Stimulated activated naive CD8-positive, alpha-beta T cell treated with anti-CD3 and anti-CD28 coated beads, Interleukin-15, amount 100 ng/mL, for 72 hours (primary cell): ENCODE measurements around the gene DLX4.

Source experiments
- ATAC-seq: fragments of 150-1000 bp; cut with Tn5 transposase; 2 replicates; pipeline ENCODE4 v1.10.0; 2021; ENCODE audit warnings: mild to moderate bottlenecking, moderate library complexity
- DNase-seq, 2 donors: peaks; one replicate each; pipeline ENCODE4 v3.0.0; 2021 to 2022
- H3K27ac Mint-ChIP-seq, 2 donors: one replicate each; pipeline ENCODE4 v1.8.0; 2022; ENCODE audit warnings: mild to moderate bottlenecking in 2 of 2, mixed read lengths in 2 of 2, moderate library complexity in 2 of 2
- H3K27me3 Mint-ChIP-seq: one replicate; pipeline ENCODE4 v1.8.0; 2022; ENCODE audit warnings: mixed read lengths
- H3K4me1 Mint-ChIP-seq: one replicate; pipeline ENCODE4 v1.8.0; 2022; ENCODE audit warnings: mild to moderate bottlenecking, mixed read lengths
- H3K4me3 Mint-ChIP-seq, 2 donors: one replicate each; pipeline ENCODE4 v1.8.0; 2022; ENCODE audit warnings: mild to moderate bottlenecking in 2 of 2, mixed read lengths in 2 of 2, moderate library complexity in 1 of 2
- H3K9me3 Mint-ChIP-seq, 2 donors: one replicate each; pipeline ENCODE4 v1.8.0; 2022; ENCODE audit warnings: mixed read lengths in 2 of 2

Gene DLX4

GRCh38 chr17:49986396-49987289, 17.7 kb downstream of the DLX4 start:
- Mint-ChIP-seq H3K9me3 (no peaks in the 10 kb centered on the region), H3K4me3 (no peak overlapping the region), H3K27ac (no peak overlapping the region), H3K4me1 (peaks cover 7% of the 10 kb centered on the region), H3K27me3 (peaks cover 72% of the 10 kb centered on the region)
- ATAC-seq (no peak), DNase-seq (no peak)

GRCh38 chr17:49987290-49987585, 18.2 kb downstream of the DLX4 start:
- ATAC-seq (no peak), DNase-seq (no peak)
- Mint-ChIP-seq H3K27ac (no peak overlapping the region), H3K9me3 (no peaks in the 10 kb centered on the region), H3K27me3 (peaks cover 72% of the 10 kb centered on the region), H3K4me3 (no peak overlapping the region), H3K4me1 (peaks cover 7% of the 10 kb centered on the region)

DNA sequence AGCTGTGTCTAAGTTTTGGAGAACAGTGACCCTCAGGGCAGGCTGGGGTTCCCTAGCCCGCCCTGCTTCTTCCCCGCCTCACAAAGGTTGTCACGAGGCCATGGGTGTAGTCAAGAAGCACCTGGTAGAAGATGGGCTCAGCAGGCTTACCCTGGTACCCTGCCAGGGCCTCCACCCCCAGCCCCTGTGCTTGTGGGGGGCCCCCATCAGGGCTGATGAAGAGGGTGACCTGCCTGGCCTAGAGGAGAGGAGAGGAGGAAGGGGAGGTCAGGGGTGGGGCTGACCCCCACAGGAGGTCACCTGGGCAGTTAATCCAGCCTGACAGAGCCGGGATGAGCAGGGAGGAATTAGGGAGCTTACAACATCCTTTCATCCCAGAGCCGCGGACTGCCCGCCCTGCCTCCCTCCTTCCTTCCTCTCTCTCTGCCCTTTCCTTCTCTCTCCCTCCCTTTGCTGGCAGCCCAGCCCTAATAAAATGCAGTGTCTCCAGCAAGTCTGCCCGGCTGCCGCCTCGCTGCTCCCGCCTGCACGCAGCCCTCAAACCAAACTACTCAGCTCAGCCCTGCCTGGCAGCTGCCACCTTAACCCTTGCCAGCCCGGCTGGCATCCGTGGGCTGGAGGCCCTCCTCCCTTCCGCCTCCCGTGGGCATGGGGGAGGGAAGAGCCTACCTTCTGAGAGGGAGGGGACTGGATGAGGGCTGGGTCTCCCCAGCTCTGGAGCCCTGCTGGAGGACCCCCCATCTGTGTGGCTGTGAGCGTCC, 18.9 kb downstream of the DLX4 start:
- ATAC-seq (no peak), DNase-seq (peak in 1 of 2 donors; percentile 0)
- H3K9me3 Mint-ChIP-seq = no peaks in the 10 kb centered on the region
- peaks cover 9% of the 10 kb centered on the region for H3K4me1 Mint-ChIP-seq
- no peak overlapping the region for H3K4me3 Mint-ChIP-seq
- no peak overlapping the region for H3K27ac Mint-ChIP-seq
- peaks cover 75% of the 10 kb centered on the region for H3K27me3 Mint-ChIP-seq

DNA sequence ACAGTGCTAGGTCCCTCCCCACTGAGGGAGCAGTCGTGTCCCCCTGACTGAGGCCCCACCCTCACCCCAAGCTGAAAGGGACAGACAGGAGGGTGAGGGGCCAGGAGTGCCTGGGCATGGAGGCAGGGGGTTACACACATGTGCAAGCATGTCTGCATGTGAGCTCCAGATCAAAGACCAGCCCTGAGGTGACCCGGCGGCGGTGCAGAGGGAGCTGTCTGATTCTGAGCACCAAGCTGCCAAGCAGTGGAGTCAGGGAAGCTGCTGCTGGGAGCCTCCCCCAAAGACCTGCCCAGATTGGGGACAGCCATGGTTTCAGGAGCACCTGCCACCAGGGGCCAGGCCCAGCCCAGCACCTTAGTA, 20.5 kb downstream of the DLX4 start:
- DNase-seq = no peak
- Mint-ChIP-seq H3K4me3 (no peak overlapping the region), H3K4me1 (peaks cover 21% of the 10 kb centered on the region), H3K9me3 (no peaks in the 10 kb centered on the region), H3K27me3 (peaks cover 83% of the 10 kb centered on the region), H3K27ac (no peak overlapping the region)
- ATAC-seq = no peak

DNA sequence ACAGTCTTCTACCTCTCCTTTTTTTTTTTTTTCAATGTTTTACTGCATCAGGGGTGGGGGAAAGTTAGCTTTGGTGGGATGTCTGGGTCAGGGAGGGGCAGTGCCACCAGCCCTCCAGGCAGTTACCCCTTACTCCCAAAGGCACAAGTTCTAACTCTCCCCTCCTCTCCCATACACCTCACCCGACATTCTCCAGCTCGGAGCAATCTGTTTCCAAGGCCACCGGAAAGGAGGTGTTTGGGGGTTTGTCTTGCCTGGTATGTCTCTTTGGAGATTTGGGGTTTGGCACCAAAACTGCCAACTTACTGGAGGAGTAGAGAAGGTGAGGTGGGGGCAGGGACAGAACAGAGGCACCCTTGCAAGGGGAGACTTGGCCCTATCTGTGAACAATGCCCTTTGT, 21.3 kb downstream of the DLX4 start:
- H3K9me3 Mint-ChIP-seq = no peaks in the 10 kb centered on the region
- peaks cover 83% of the 10 kb centered on the region for H3K27me3 Mint-ChIP-seq
- DNase-seq (no peak), ATAC-seq (no peak)
- no peak overlapping the region for H3K27ac Mint-ChIP-seq
- no peak overlapping the region for H3K4me3 Mint-ChIP-seq
- peaks cover 29% of the 10 kb centered on the region for H3K4me1 Mint-ChIP-seq

- no peaks in the 10 kb centered on the region for H3K9me3 Mint-ChIP-seq
- H3K27ac Mint-ChIP-seq = no peak overlapping the region
- H3K4me3 Mint-ChIP-seq = no peak overlapping the region
- H3K27me3 Mint-ChIP-seq = peaks cover 89% of the 10 kb centered on the region
- peaks cover 34% of the 10 kb centered on the region for H3K4me1 Mint-ChIP-seq
- DNase-seq = no peak
- ATAC-seq = no peak
These were observed 21.9 kb downstream of the DLX4 start for GRCh38 chr17:49990921-49991320.

DNA sequence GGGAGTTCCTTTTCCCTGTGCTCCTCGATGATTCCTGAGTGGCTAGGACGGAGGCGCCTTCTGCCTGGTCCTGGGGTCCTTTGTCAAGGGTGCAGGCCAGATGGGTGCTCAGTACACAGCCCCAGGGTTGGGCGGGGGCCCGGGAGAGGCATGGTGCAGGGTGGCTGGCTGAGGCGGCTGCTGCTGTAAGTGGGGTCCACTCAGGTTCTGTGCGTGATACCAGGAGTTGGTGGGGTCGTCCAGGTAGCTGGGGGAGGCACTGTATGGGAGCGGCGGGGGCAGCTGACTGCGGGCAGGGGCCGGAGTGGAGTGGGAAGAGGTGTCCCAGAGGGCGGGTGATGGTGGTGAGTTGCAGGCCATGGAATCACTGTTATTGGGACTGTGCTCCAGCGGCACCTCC, 22.4 kb downstream of the DLX4 start:
- DNase-seq (no peak), ATAC-seq (no peak)
- Mint-ChIP-seq H3K27me3 (peaks cover 90% of the 10 kb centered on the region), H3K4me3 (no peak overlapping the region), H3K4me1 (peaks cover 39% of the 10 kb centered on the region), H3K9me3 (no peaks in the 10 kb centered on the region), H3K27ac (no peak overlapping the region)

- no peak overlapping the region for H3K4me3 Mint-ChIP-seq
- no peaks in the 10 kb centered on the region for H3K9me3 Mint-ChIP-seq
- peaks cover 43% of the 10 kb centered on the region for H3K4me1 Mint-ChIP-seq
- peaks cover 90% of the 10 kb centered on the region for H3K27me3 Mint-ChIP-seq
- no peak for DNase-seq
- no peak overlapping the region for H3K27ac Mint-ChIP-seq
- no peak for ATAC-seq
These were observed 23.4 kb downstream of the DLX4 start for GRCh38 chr17:49992191-49992932.

DNA sequence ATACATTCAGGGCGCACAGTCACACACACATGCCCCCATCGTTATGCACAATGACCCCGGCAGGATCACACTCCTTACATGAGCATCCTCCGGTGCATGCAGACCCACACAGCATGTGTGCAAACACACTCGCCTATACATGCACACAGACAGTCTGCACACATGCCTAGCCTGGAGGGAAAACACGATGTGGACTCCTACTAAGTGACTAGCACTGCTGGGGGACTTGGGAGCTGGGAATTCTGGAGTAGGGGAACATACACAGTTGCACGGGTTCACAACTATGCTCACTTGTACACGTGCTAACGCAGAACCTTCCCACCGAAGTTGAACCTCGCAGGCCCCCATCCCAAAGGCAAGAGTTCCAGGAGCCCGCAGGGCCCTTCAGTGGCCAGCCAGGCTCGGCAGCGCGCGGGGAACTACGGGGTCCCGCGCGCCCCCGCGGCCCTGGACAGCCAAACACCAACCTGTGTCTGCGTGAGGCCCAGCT, 24.0 kb downstream of the DLX4 start:
- ATAC-seq (no peak), DNase-seq (no peak)
- Mint-ChIP-seq H3K27me3 (peaks cover 90% of the 10 kb centered on the region), H3K27ac (no peak overlapping the region), H3K4me3 (peak overlapping the region; percentile 61 to 69), H3K9me3 (no peaks in the 10 kb centered on the region), H3K4me1 (peaks cover 40% of the 10 kb centered on the region)

- peaks cover 39% of the 10 kb centered on the region for H3K4me1 Mint-ChIP-seq
- H3K27me3 Mint-ChIP-seq = peaks cover 89% of the 10 kb centered on the region
- no peak overlapping the region for H3K27ac Mint-ChIP-seq
- H3K4me3 Mint-ChIP-seq = peak overlapping the region; percentile 69 to 80
- H3K9me3 Mint-ChIP-seq = no peaks in the 10 kb centered on the region
- peak; percentile 45 for ATAC-seq
- peak in 1 of 2 donors; percentile 39 for DNase-seq
These were observed 24.6 kb downstream of the DLX4 start for GRCh38 chr17:49993423-49994060.

DNA sequence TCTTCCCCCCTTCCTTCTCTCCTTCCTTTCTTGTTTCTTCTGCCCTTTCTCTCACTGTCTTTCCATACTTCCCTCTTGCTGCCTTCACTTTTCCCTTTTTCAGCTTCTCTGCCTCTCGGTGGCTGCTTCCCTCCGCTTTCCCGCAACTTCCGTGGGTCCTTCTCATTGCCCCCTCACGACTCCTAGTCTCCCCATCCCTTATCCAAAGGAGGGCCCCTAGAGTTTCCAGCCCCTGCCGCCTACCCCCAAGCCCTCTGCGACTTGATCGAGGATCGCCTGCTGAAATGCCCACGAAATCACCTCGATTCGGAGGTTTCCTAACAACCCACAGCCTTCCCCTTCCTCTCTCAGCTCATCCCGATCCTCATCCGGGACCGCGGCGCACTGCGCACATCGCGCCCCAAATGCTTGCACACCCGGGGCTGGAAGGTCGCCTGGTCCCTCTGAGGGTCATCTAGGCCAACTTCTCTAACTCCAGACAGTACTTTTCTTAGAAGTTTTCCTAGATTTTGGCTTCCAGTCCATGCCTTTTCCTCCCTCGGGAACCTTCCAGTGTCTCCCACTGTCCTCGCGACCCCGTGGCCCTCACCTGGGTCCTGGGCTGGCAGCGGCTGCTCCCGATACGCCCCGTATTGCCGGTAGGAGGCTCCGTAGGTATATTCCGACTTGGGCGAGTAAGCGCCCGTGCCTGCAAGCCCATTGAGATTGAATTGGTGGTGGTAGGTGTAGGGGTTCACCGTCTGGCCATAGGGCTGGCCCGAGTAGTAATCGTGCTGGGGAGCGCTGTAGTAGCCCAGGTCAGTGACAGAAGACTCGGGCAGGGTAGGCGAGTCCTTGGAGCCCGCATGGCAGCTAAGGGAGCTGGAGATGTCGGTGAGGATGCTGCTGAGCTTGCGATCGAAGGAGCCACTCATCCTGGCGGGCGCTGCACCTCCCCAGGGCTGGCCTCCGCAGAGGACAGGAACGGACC, 25.4 kb downstream of the DLX4 start:
- Mint-ChIP-seq H3K27ac (peak overlapping the region in 1 of 2 donors; percentile 19), H3K4me1 (peaks cover 41% of the 10 kb centered on the region), H3K9me3 (no peaks in the 10 kb centered on the region), H3K4me3 (peak overlapping the region; percentile 69 to 80), H3K27me3 (peaks cover 89% of the 10 kb centered on the region)
- ATAC-seq (no peak), DNase-seq (no peak)

DNA sequence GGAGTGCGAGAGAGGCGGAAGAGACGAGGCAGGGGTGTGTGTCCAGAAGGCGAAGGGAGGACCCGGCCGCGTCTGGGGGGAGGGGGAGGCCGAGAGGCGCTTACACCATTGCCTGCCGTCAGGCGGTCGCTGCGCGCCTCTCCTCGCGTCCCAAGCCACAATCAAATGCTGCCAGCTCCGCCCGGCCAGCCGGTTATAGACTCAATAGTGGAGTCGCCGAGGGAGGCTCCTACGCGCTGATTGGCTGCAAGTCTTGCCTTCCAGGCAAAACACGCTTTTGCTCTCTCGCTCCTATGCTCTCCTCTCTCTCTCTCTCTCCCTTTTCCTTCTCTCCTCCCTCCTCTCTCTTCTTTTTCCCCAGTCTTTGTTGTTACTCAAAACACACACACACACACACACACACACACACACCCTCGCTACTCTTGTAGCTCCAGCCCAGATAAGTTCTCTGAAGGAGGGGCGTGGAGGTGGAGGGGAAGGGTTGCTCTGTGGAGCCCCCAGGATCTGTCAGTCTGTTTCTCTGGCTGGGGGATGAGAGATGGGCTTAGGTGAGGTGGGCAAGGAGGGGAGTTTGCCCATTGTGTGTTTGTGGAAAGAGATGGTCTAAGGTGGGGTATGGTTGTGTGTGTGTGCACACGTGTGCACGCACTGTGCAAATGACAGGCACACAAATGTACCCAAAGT, 26.2 kb downstream of the DLX4 start, which contains the start of gene DLX3:
Gene DLX3, minus strand, starts transcription at position 170 of the 684 bp plus-strand sequence. CDS start 226 bp downstream, outside the sequence.
- Mint-ChIP-seq H3K27ac (peak within 1 kb of the TSS in 1 of 2 donors; percentile 19), H3K4me1 (peaks cover 41% of the 10 kb centered on the region), H3K27me3 (peaks cover 91% of the 10 kb centered on the region), H3K9me3 (no peaks in the 10 kb centered on the region), H3K4me3 (peak within 1 kb of the TSS; percentile 69 to 80)
- no peak for ATAC-seq
- DNase-seq = peak in 1 of 2 donors; percentile 38

GRCh38 chr17:49996121-49996494, 27.1 kb downstream of the DLX4 start:
- Mint-ChIP-seq H3K27ac (no peak overlapping the region), H3K4me1 (peaks cover 41% of the 10 kb centered on the region), H3K27me3 (peaks cover 94% of the 10 kb centered on the region), H3K4me3 (no peak overlapping the region), H3K9me3 (no peaks in the 10 kb centered on the region)
- no peak for DNase-seq
- no peak for ATAC-seq
